ENCODE data around the gene HNRNPH3.

The HNRNPH3 gene

GRCh38 chr10:68296843-68297663, 34.8 kb upstream of the HNRNPH3 start:
- Histone ChIP-seq H3K4me1 (no peaks in the 10 kb centered on the region), H3K9me3 (ENCODE audit: control insufficient read depth, low read length) (no peaks in the 10 kb centered on the region), H3K4me3 (ENCODE audit: low read depth, low read length) (no peak overlapping the region), H3K79me2 (no peaks in the 10 kb centered on the region), H3K4me2 (ENCODE audit: low read length) (no peak overlapping the region), H3K27me3 (ENCODE audit: control insufficient read depth, insufficient read depth, low read length) (no peaks in the 10 kb centered on the region), H2AFZ (no peak overlapping the region), H3K9ac (no peak overlapping the region), H3K27ac (no peak overlapping the region), H3K36me3 (ENCODE audit: control insufficient read depth, insufficient read depth, low read length) (no peaks in the 10 kb centered on the region)
- TF ChIP-seq, protein P1, sequence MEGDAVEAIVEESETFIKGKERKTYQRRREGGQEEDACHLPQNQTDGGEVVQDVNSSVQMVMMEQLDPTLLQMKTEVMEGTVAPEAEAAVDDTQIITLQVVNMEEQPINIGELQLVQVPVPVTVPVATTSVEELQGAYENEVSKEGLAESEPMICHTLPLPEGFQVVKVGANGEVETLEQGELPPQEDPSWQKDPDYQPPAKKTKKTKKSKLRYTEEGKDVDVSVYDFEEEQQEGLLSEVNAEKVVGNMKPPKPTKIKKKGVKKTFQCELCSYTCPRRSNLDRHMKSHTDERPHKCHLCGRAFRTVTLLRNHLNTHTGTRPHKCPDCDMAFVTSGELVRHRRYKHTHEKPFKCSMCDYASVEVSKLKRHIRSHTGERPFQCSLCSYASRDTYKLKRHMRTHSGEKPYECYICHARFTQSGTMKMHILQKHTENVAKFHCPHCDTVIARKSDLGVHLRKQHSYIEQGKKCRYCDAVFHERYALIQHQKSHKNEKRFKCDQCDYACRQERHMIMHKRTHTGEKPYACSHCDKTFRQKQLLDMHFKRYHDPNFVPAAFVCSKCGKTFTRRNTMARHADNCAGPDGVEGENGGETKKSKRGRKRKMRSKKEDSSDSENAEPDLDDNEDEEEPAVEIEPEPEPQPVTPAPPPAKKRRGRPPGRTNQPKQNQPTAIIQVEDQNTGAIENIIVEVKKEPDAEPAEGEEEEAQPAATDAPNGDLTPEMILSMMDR (IDR thresholded peaks at IDR 0.05), result no peak

DNA sequence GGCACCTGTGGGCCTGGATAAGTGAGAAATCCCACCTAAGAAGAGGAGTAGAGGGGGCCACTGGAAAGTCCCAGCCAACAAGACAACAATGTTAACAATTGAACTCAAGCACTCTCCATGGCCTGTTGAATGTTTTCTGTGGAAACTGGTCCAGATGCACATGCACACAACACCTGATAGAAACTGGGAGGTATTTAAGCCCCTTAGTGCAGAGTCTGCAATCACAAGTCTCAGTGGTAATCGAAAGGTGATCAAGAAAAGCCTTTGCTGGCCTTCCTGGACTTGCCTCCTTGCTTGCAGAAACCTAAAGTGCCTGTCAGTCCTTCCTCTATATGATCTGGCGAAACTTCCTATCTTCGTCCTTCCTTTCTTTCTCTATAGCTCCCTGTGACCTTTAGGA, 30.6 kb upstream of the HNRNPH3 start:
- Histone ChIP-seq H3K4me3 (ENCODE audit: low read depth, low read length) (no peak overlapping the region), H3K27ac (no peak overlapping the region), H3K36me3 (ENCODE audit: control insufficient read depth, insufficient read depth, low read length) (no peaks in the 10 kb centered on the region), H3K9me3 (ENCODE audit: control insufficient read depth, low read length) (no peaks in the 10 kb centered on the region), H3K4me2 (ENCODE audit: low read length) (no peak overlapping the region), H3K4me1 (peaks cover 5% of the 10 kb centered on the region), H3K27me3 (ENCODE audit: control insufficient read depth, insufficient read depth, low read length) (no peaks in the 10 kb centered on the region), H3K79me2 (no peaks in the 10 kb centered on the region), H2AFZ (no peak overlapping the region), H3K9ac (no peak overlapping the region)
- TF ChIP-seq, protein P1 (IDR thresholded peaks at IDR 0.05), result no peak

DNA sequence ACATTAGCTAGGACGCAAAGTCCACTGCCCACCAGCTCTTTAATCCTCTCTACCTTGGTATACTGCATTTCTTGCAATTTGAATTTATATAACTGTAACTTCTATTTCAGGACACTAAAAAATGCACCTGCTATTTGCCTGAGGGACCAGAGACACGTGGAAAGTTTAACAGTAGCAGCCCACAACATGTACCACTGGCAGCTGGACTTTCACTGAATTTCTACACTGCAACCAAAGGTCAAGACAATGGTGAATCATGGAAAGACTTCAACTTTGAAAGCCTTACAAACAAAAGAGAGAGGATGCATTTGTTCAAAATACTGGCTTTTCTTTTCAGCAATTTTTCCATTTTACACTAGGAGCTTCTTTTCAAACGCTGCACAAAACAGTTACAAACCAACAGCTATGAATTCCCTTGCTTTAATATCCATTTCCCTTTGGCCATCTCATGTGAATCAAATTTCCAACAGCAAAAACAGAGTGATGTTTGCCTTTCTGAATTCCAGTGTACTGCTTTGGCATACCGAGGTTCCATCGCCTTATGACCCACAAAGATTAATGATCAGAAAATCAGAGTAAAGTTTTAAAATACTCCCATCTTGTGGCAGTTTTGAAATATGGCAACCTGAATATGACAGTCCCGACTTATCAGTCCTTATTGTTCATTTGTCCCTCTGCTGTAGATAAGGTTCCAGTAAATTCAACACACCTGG, 29.9 kb upstream of the HNRNPH3 start:
- TF ChIP-seq, protein P1 (IDR thresholded peaks at IDR 0.05), result peak; percentile 54
- H3K27me3 ChIP-seq (ENCODE audit: control insufficient read depth, insufficient read depth, low read length), result no peaks in the 10 kb centered on the region
- H3K4me2 ChIP-seq (ENCODE audit: low read length), result no peak overlapping the region
- H3K9ac ChIP-seq, result no peak overlapping the region
- H3K9me3 ChIP-seq (ENCODE audit: control insufficient read depth, low read length), result no peaks in the 10 kb centered on the region
- peaks cover 5% of the 10 kb centered on the region for H3K4me1 ChIP-seq
- no peaks in the 10 kb centered on the region for H3K36me3 ChIP-seq (ENCODE audit: control insufficient read depth, insufficient read depth, low read length)
- H3K79me2 ChIP-seq, result no peaks in the 10 kb centered on the region
- H3K4me3 ChIP-seq (ENCODE audit: low read depth, low read length), result no peak overlapping the region
- H3K27ac ChIP-seq, result no peak overlapping the region
- peak overlapping the region; percentile 47 for H2AFZ ChIP-seq

DNA sequence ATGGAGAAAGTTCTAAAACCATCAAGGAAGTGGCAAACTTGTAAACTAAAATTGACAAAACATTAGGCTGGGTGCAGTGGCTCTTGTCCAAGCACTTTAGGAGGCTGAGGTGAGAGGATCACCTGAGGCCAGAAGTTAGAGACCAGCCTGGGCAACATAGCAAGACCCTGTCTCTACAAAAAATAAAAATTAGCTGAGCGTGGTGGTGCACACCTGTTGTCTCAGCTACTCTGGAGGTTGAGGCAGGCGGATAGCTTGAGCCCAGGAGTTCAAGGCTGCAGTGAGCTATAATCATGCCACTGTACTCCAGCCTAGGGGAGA, 29.4 kb upstream of the HNRNPH3 start:
- no peak overlapping the region for H3K4me2 ChIP-seq (ENCODE audit: low read length)
- no peaks in the 10 kb centered on the region for H3K36me3 ChIP-seq (ENCODE audit: control insufficient read depth, insufficient read depth, low read length)
- no peak overlapping the region for H3K9ac ChIP-seq
- no peaks in the 10 kb centered on the region for H3K9me3 ChIP-seq (ENCODE audit: control insufficient read depth, low read length)
- TF ChIP-seq, protein P1 (IDR thresholded peaks at IDR 0.05), result no peak
- peak overlapping the region; percentile 47 for H2AFZ ChIP-seq
- no peak overlapping the region for H3K4me3 ChIP-seq (ENCODE audit: low read depth, low read length)
- H3K27me3 ChIP-seq (ENCODE audit: control insufficient read depth, insufficient read depth, low read length), result no peaks in the 10 kb centered on the region
- peaks cover 5% of the 10 kb centered on the region for H3K4me1 ChIP-seq
- H3K27ac ChIP-seq, result no peak overlapping the region
- H3K79me2 ChIP-seq, result no peaks in the 10 kb centered on the region
